HG03175 (cell line): ENCODE data around the gene OXCT1.
"Not testable (repeated sequence)": the region's sequence is repeated elsewhere in the genome, so short reads cannot be mapped to it uniquely, and the experiment has no call there.

Experiments
- ATAC-seq: cut with Tn5 transposase; IDR thresholded peaks from one replicate; pipeline ENCODE4 v1.9.1; 2021; ENCODE audit warnings: mild to moderate bottlenecking, moderate library complexity; ENCODE audit not compliant: unreplicated experiment

OXCT1 gene

GRCh38 chr5:41785061-41785460, 85.2 kb downstream of the OXCT1 start:
- ATAC-seq: no peak

- no peak for ATAC-seq
Observed at GRCh38 chr5:41778410-41778809, 91.8 kb downstream of the OXCT1 start.

GRCh38 chr5:41776435-41776834, 93.8 kb downstream of the OXCT1 start:
- no peak for ATAC-seq

GRCh38 chr5:41773799-41774198, 96.4 kb downstream of the OXCT1 start:
- no peak for ATAC-seq

GRCh38 chr5:41772785-41773442, 97.3 kb downstream of the OXCT1 start:
- ATAC-seq: no peak

GRCh38 chr5:41772056-41772455, 98.2 kb downstream of the OXCT1 start:
- ATAC-seq: no peak

GRCh38 chr5:41770799-41771198, 99.4 kb downstream of the OXCT1 start:
- ATAC-seq: peak; percentile 96

GRCh38 chr5:41768692-41769091, 101.5 kb downstream of the OXCT1 start:
- ATAC-seq: no peak

- ATAC-seq: no peak
Observed at GRCh38 chr5:41764650-41765049, 105.6 kb downstream of the OXCT1 start.

- ATAC-seq: no peak
Observed at GRCh38 chr5:41763574-41763973, 106.7 kb downstream of the OXCT1 start.

GRCh38 chr5:41763081-41763480, 107.1 kb downstream of the OXCT1 start:
- ATAC-seq: no peak

GRCh38 chr5:41762426-41762825, 107.8 kb downstream of the OXCT1 start:
- no peak for ATAC-seq

- ATAC-seq: no peak
Observed at GRCh38 chr5:41761663-41762062, 108.6 kb downstream of the OXCT1 start.

- ATAC-seq: no peak
Observed at GRCh38 chr5:41755705-41756104, 114.5 kb downstream of the OXCT1 start.

GRCh38 chr5:41754857-41755256, 115.4 kb downstream of the OXCT1 start:
- ATAC-seq: peak; percentile 82

- no peak for ATAC-seq
Observed at GRCh38 chr5:41751867-41752266, 118.4 kb downstream of the OXCT1 start.

- ATAC-seq: peak; percentile 96
Observed at GRCh38 chr5:41748631-41749030, 121.6 kb downstream of the OXCT1 start.

- no peak for ATAC-seq
Observed at GRCh38 chr5:41747708-41748107, 122.5 kb downstream of the OXCT1 start.

- no peak for ATAC-seq
Observed at GRCh38 chr5:41747301-41747700, 122.9 kb downstream of the OXCT1 start.

GRCh38 chr5:41742608-41743007, 127.6 kb downstream of the OXCT1 start:
- not testable (repeated sequence) for ATAC-seq

GRCh38 chr5:41738710-41739354, 131.4 kb downstream of the OXCT1 start:
- no peak for ATAC-seq

- ATAC-seq: no peak
Observed at GRCh38 chr5:41736641-41737040, 133.6 kb downstream of the OXCT1 start.

GRCh38 chr5:41735213-41735612, 135.0 kb downstream of the OXCT1 start:
- ATAC-seq: peak; percentile 64
